Natural killer cell (primary cell): ENCODE data around the gene SOX6. TPM values are rescaled to one million over a fixed set of nuclear protein-coding genes. Genes with fewer than 3 reads are reported as not detected.

Experiments
- ATAC-seq, 3 donors: fragments of 150-1000 bp in 2 of 3; fragments of 200-7000 bp in 1 of 3; cut with Tn5 transposase; 1 replicate in 1 of 3; 2 replicates in 2 of 3; pipeline ENCODE4 v1.10.0; 2021; ENCODE audit warnings: mild to moderate bottlenecking in 2 of 3, moderate library complexity in 2 of 3
- DNase-seq, 2 donors: peaks; one replicate each; pipeline versions ENCODE4 v3.0.0 to v3.0.0-alpha.2; 2013 to 2021; ENCODE audit warnings: mixed read lengths in 1 of 2
- H3K27ac ChIP-seq: one replicate; pipeline ENCODE4 v1.5.1; 2013; ENCODE audit warnings: mild to moderate bottlenecking, low read length
- H3K27me3 ChIP-seq: one replicate; pipeline ENCODE4 v1.6.1; 2013; ENCODE audit warnings: low read length; ENCODE audit not compliant: control insufficient read depth, insufficient read depth
- H3K36me3 ChIP-seq: one replicate; pipeline ENCODE4 v1.6.1; 2013; ENCODE audit warnings: low read length; ENCODE audit not compliant: control insufficient read depth, insufficient read depth
- H3K4me1 ChIP-seq: one replicate; pipeline ENCODE4 v1.6.1; 2013; ENCODE audit warnings: low read length; ENCODE audit not compliant: control insufficient read depth, insufficient read depth
- H3K4me3 ChIP-seq: one replicate; pipeline ENCODE4 v1.5.1; 2013; ENCODE audit warnings: low read length
- H3K9me3 ChIP-seq: one replicate; pipeline ENCODE4 v1.6.1; 2013; ENCODE audit warnings: low read length; ENCODE audit not compliant: control insufficient read depth, insufficient read depth
- H3K27ac Mint-ChIP-seq, 2 donors: one replicate each; pipeline ENCODE4 v1.8.0; 2022; ENCODE audit warnings: mild to moderate bottlenecking in 2 of 2, mixed read lengths in 2 of 2, moderate library complexity in 1 of 2
- H3K27me3 Mint-ChIP-seq, 2 donors: one replicate each; pipeline ENCODE4 v1.8.0; 2022; ENCODE audit warnings: low read depth in 2 of 2, mixed read lengths in 2 of 2
- H3K36me3 Mint-ChIP-seq: one replicate; pipeline ENCODE4 v1.8.0; 2022; ENCODE audit warnings: mixed read lengths
- H3K4me1 Mint-ChIP-seq, 2 donors: one replicate each; pipeline ENCODE4 v1.8.0; 2022; ENCODE audit warnings: mixed read lengths in 2 of 2
- H3K4me3 Mint-ChIP-seq: one replicate; pipeline ENCODE4 v1.8.0; 2022; ENCODE audit warnings: mild to moderate bottlenecking, moderate library complexity, mixed read lengths
- H3K9me3 Mint-ChIP-seq, 2 donors: one replicate each; pipeline ENCODE4 v1.8.0; 2022; ENCODE audit warnings: mixed read lengths in 2 of 2
- CTCF ChIP-seq: fragments of 200-600 bp; IDR thresholded peaks from one replicate; pipeline ENCODE4 v1.8.0; 2022; ENCODE audit warnings: antibody characterized with exemption
- WGBS: methylation state at CpG from one replicate; pipeline ENCODE4 v1.1.7; 2013; ENCODE audit warnings: missing lambda C conversion rate; ENCODE audit not compliant: insufficient coverage; 5-methylcytosine and 5-hydroxymethylcytosine counted together
- intact Hi-C: fragments of 100-400 bp; cut with micrococcal nuclease; formaldehyde crosslinking; loops from one replicate; pipeline ENCODE4 v1.14.2; 2022
- total RNA-seq, 4 donors: library from RNA; stranded (reverse); fragments of 120-200 nt in 1 of 4; gene quantifications; one replicate each; pipeline versions ENCODE4 v1.2.3 to v1.2.4, GENCODE V29; 2013 to 2022

SOX6 gene
- total RNA-seq, 3 donors from 2014 or later (not counting 1 experiment from before 2014, with no cell fraction given) = 0.27 TPM; not detected in 2

- intact Hi-C loops = no loop called here
- H3K9me3 Mint-ChIP-seq = peaks cover 0 to 2% of the 10 kb centered on the region in 2 donors
- H3K27me3 Mint-ChIP-seq = no peaks in the 10 kb centered on the region
- H3K27ac ChIP-seq = no peak overlapping the region
- TF ChIP-seq CTCF = no peak
- no peaks in the 10 kb centered on the region for H3K36me3 ChIP-seq
- no peaks in the 10 kb centered on the region for H3K4me1 Mint-ChIP-seq
- no peak overlapping the region for H3K4me3 ChIP-seq
- H3K4me3 Mint-ChIP-seq = no peak overlapping the region
- no peaks in the 10 kb centered on the region for H3K9me3 ChIP-seq
- 70% methylated on average over 3 of the region's 3 CpGs for WGBS
- DNase-seq (no peak), ATAC-seq (no peak)
- no peaks in the 10 kb centered on the region for H3K36me3 Mint-ChIP-seq
- no peaks in the 10 kb centered on the region for H3K27me3 ChIP-seq
- H3K27ac Mint-ChIP-seq = no peak overlapping the region
- no peaks in the 10 kb centered on the region for H3K4me1 ChIP-seq
Measured at GRCh38 chr11:16013649-16014275, 342.6 kb downstream of the SOX6 start.

GRCh38 chr11:16013242-16013641 is 343.1 kb downstream of the SOX6 start:
- Histone ChIP-seq H3K27ac (no peak overlapping the region), H3K4me3 (no peak overlapping the region), H3K36me3 (no peaks in the 10 kb centered on the region), H3K9me3 (no peaks in the 10 kb centered on the region), H3K4me1 (no peaks in the 10 kb centered on the region), H3K27me3 (no peaks in the 10 kb centered on the region)
- Mint-ChIP-seq H3K4me3 (no peak overlapping the region), H3K9me3 (peaks cover 0 to 2% of the 10 kb centered on the region in 2 donors), H3K36me3 (no peaks in the 10 kb centered on the region), H3K4me1 (no peaks in the 10 kb centered on the region), H3K27me3 (no peaks in the 10 kb centered on the region), H3K27ac (no peak overlapping the region)
- TF ChIP-seq CTCF = no peak
- 68% methylated on average over 3 of the region's 3 CpGs for WGBS
- intact Hi-C loops = no loop called here
- ATAC-seq (no peak), DNase-seq (no peak)

DNA sequence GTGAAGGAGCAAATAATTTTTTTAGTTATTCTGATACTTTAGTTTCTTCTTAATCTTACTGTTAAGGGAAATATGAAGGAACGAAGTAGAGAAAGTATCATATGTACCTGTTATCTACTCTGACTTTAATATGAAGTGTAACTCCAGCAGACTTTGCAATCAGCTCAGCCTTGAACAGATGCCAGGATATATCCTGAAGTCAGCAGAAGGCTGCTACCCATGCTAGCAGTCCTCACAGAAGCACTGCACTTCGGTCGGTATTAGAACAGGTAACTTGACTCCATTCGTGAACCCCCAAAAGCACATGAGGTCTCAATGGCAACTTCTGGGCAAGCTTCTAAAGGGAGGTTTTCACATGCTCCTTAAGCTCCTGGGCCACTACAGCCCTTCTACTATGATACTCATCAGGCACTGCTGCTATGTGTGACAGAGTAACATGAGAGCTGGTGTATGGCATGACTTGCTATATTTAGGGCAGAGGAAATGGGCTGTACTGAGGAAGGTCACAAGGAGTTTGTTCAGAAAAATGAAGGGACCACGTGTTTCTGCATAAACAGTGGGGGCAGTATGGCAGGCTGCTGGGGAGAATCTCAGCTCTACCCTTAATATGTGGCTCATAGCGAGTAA is 344.1 kb downstream of the SOX6 start:
- no peak overlapping the region for H3K4me3 ChIP-seq
- WGBS = 47% methylated on average over 5 of the region's 6 CpGs
- H3K36me3 Mint-ChIP-seq = no peaks in the 10 kb centered on the region

More for the DNA sequence above, 344.1 kb downstream of the SOX6 start:
- H3K27ac ChIP-seq = no peak overlapping the region
- no peaks in the 10 kb centered on the region for H3K4me1 ChIP-seq
- H3K9me3 Mint-ChIP-seq = peaks cover 0 to 2% of the 10 kb centered on the region in 2 donors
- H3K27me3 Mint-ChIP-seq = no peaks in the 10 kb centered on the region
- H3K4me1 Mint-ChIP-seq = no peaks in the 10 kb centered on the region
- intact Hi-C loops = no loop called here
- DNase-seq = no peak
- no peaks in the 10 kb centered on the region for H3K36me3 ChIP-seq
- no peak for ATAC-seq
- H3K9me3 ChIP-seq = no peaks in the 10 kb centered on the region
- H3K4me3 Mint-ChIP-seq = no peak overlapping the region
- no peak overlapping the region for H3K27ac Mint-ChIP-seq
- TF ChIP-seq CTCF = no peak
- no peaks in the 10 kb centered on the region for H3K27me3 ChIP-seq
